Esophagus squamous epithelium (tissue), 5 donors: ENCODE results near the gene SEC14L1. TPM values are rescaled to one million over a fixed set of nuclear protein-coding genes. Genes with fewer than 3 reads are reported as not detected.
"Not testable (repeated sequence)": the region's sequence is repeated elsewhere in the genome, so short reads cannot be mapped to it uniquely, and the experiment has no call there.

Experiments used
- DNase-seq: peaks from one replicate; lab custom pipeline; 2025; lab: John Stamatoyannopoulos, UW
- H3K27ac ChIP-seq, 4 donors: fragments of 200-600 bp; sonication (generic); one replicate each; pipeline ENCODE4 v1.5.1; 2016 to 2019; ENCODE audit warnings: mild to moderate bottlenecking in 1 of 4
- H3K27me3 ChIP-seq, 4 donors: fragments of 200-600 bp; sonication (generic); 1 replicate in 3 of 4; 2 replicates in 1 of 4; pipeline versions ENCODE4 v1.5.1 to v1.6.0; 2017 to 2021; ENCODE audit warnings: antibody characterized with exemption in 1 of 4
- H3K36me3 ChIP-seq, 3 donors: fragments of 200-600 bp; sonication (generic); one replicate each; pipeline ENCODE4 v1.5.1; 2016 to 2019
- H3K4me1 ChIP-seq, 3 donors: fragments of 200-600 bp; sonication (generic); one replicate each; pipeline ENCODE4 v1.5.1; 2017 to 2019
- H3K4me3 ChIP-seq, 4 donors: fragments of 200-600 bp; sonication (generic); 1 replicate in 3 of 4; 2 replicates in 1 of 4; pipeline ENCODE4 v1.5.1; 2016 to 2019; ENCODE audit warnings: mild to moderate bottlenecking in 2 of 4, moderate library complexity in 1 of 4
- H3K9me3 ChIP-seq, 3 donors: fragments of 200-600 bp; sonication (generic); one replicate each; pipeline ENCODE4 v1.5.1; 2016 to 2019
- CTCF ChIP-seq, 6 experiments: fragments of 450-650 bp in 4 of 6; fragments of 200-600 bp in 2 of 6; sonication (generic) in 2 of 6; IDR thresholded peaks; one replicate each; pipeline ENCODE4 v1.5.1; 2016 to 2019; ENCODE audit warnings: antibody characterized with exemption in 6 of 6, mild to moderate bottlenecking in 4 of 6, moderate library complexity in 4 of 6
- POLR2A ChIP-seq, 4 donors: fragments of 450-650 bp; IDR thresholded peaks; one replicate each; pipeline ENCODE4 v1.6.1; 2017; ENCODE audit warnings: antibody characterized with exemption in 4 of 4, mild to moderate bottlenecking in 4 of 4, moderate library complexity in 3 of 4
- WGBS, 2 donors: methylation state at CpG; one replicate each; pipeline ENCODE4 v1.1.5; 2018; 5-methylcytosine and 5-hydroxymethylcytosine counted together
- intact Hi-C: fragments of 100-400 bp; cut with DNase I; formaldehyde crosslinking; loops from one replicate; pipeline ENCODE4 v1.15.0; 2022
- total RNA-seq, 4 donors: library from RNA; depleted of rRNA; stranded (reverse); fragments of >200 nt; gene quantifications; one replicate each; pipeline ENCODE4 v1.1.0, GENCODE V29; 2016
- donor health status: DM: yes; HTN: yes; CAD: no.

SEC14L1 gene
- total RNA-seq, 4 donors from 2014 or later: 27.3 to 39.2 (median 32.8) TPM

- intact Hi-C loops: no loop called here
- TF ChIP-seq CTCF (IDR thresholded peaks at IDR 0.05) (peak in 1 of 6 experiments; percentile 24), POLR2A (IDR thresholded peaks at IDR 0.05) (no peak)
- 15 to 33% methylated on average over 5 to 9 of the region's 11 CpGs for WGBS, 2 donors
- peak overlapping the region in 3 of 4 donors; percentile 62 to 70 (median 63) for H3K27ac ChIP-seq
- H3K27me3 ChIP-seq: peaks cover 0 to 39% (median 0%) of the 10 kb centered on the region in 4 donors
- H3K4me1 ChIP-seq: peaks cover 17 to 34% (median 31%) of the 10 kb centered on the region in 3 donors
- no peaks in the 10 kb centered on the region for H3K36me3 ChIP-seq
- no peak for DNase-seq
- no peak overlapping the region for H3K4me3 ChIP-seq
- H3K9me3 ChIP-seq: no peaks in the 10 kb centered on the region
Measured at GRCh38 chr17:77253611-77254051, 112.9 kb downstream of the SEC14L1 start.

GRCh38 chr17:77254951-77255825, 114.4 kb downstream of the SEC14L1 start:
- 41 to 43% methylated on average over 4 to 12 of the region's 25 CpGs for WGBS, 2 donors
- H3K4me1 ChIP-seq: peaks cover 17 to 34% (median 31%) of the 10 kb centered on the region in 3 donors
- TF ChIP-seq CTCF (IDR thresholded peaks at IDR 0.05) (peak in 2 of 6 experiments; percentile 7 to 19), POLR2A (IDR thresholded peaks at IDR 0.05) (no peak)
- no peak for DNase-seq
- no peaks in the 10 kb centered on the region for H3K9me3 ChIP-seq
- H3K27ac ChIP-seq: peak overlapping the region; percentile 32 to 70 (median 62)
- H3K36me3 ChIP-seq: no peaks in the 10 kb centered on the region
- H3K4me3 ChIP-seq: peak overlapping the region in 1 of 4 donors; percentile 18
- intact Hi-C loops: no loop called here
- H3K27me3 ChIP-seq: peaks cover 0 to 30% (median 0%) of the 10 kb centered on the region in 4 donors

- H3K36me3 ChIP-seq, intact Hi-C loops, H3K4me3 ChIP-seq, DNase-seq, H3K9me3 ChIP-seq: not testable (repeated sequence)
- WGBS, 2 donors: 54 to 77% methylated on average over 3 to 4 of the region's 14 CpGs
- Histone ChIP-seq H3K27ac (peak overlapping the region in 1 of 4 donors; percentile 62), H3K4me1 (peaks cover 17 to 34% (median 31%) of the 10 kb centered on the region in 3 donors), H3K27me3 (peaks cover 0 to 30% (median 0%) of the 10 kb centered on the region in 4 donors)
Measured at GRCh38 chr17:77255970-77256369, 115.2 kb downstream of the SEC14L1 start.

- no peaks in the 10 kb centered on the region for H3K9me3 ChIP-seq
- intact Hi-C loops: no loop called here
- no peak overlapping the region for H3K4me3 ChIP-seq
- no peaks in the 10 kb centered on the region for H3K36me3 ChIP-seq
- no peak overlapping the region for H3K27ac ChIP-seq
- H3K4me1 ChIP-seq: peaks cover 17 to 34% (median 31%) of the 10 kb centered on the region in 3 donors
- WGBS, 2 donors: 76 to 90% methylated on average over 1 to 2 of the region's 2 CpGs
- DNase-seq: no peak
- H3K27me3 ChIP-seq: peaks cover 0 to 30% (median 0%) of the 10 kb centered on the region in 4 donors
- TF ChIP-seq POLR2A (IDR thresholded peaks at IDR 0.05): no peak
- no peak for TF ChIP-seq CTCF (IDR thresholded peaks at IDR 0.05)
Measured at GRCh38 chr17:77256710-77257109, 115.9 kb downstream of the SEC14L1 start.

GRCh38 chr17:77257169-77257568, 116.4 kb downstream of the SEC14L1 start:
- Histone ChIP-seq H3K36me3 (no peaks in the 10 kb centered on the region), H3K27me3 (peaks cover 0 to 30% (median 0%) of the 10 kb centered on the region in 4 donors), H3K4me3 (no peak overlapping the region), H3K4me1 (peaks cover 17 to 34% (median 31%) of the 10 kb centered on the region in 3 donors), H3K27ac (no peak overlapping the region), H3K9me3 (no peaks in the 10 kb centered on the region)
- intact Hi-C loops: no loop called here
- no peak for DNase-seq
- WGBS, 2 donors: 89 to 100% methylated on average over 1 of the region's 1 CpG
- no peak for TF ChIP-seq POLR2A (IDR thresholded peaks at IDR 0.05)
- no peak for TF ChIP-seq CTCF (IDR thresholded peaks at IDR 0.05)
